ENCODE results near the gene CD52.

GRCh38 chr1:26368486-26368885 lies 50.7 kb downstream of the CD52 start:
- TF ChIP-seq RFX5 (IDR thresholded peaks at IDR 0.05; ENCODE audit: low read length) (no peak), SMC3 (IDR thresholded peaks at IDR 0.05; ENCODE audit: low read depth, low read length) (no peak), CTCF (IDR thresholded peaks at IDR 0.05) (no peak), REST (IDR thresholded peaks at IDR 0.05; ENCODE audit: low read depth, low read length) (no peak), IRF3 (IDR thresholded peaks at IDR 0.05; ENCODE audit: low read depth, low read length) (no peak), NFIC (IDR thresholded peaks at IDR 0.05; ENCODE audit: borderline replicate concordance) (no peak), PBX3 (IDR thresholded peaks at IDR 0.05) (no peak), ELF1 (IDR thresholded peaks at IDR 0.05) (no peak), MAX (IDR thresholded peaks at IDR 0.05; ENCODE audit: low read depth) (no peak), RAD21 (IDR thresholded peaks at IDR 0.05; ENCODE audit: low read length) (no peak)
